GM18507 (cell line): ENCODE measurements around the gene TP73.

Experiments used
- DNase-seq: peaks from one replicate; pipeline ENCODE4 v3.0.0; 2011; ENCODE audit warnings: low read depth; ENCODE audit not compliant: insufficient read length; ENCODE audit errors: extremely low spot score
- FAIRE-seq: peaks from 2 replicates; lab custom pipeline; 2011; peaks lifted over from hg19 to GRCh38; lab: Jason Lieb, UNC

The TP73 gene

DNA sequence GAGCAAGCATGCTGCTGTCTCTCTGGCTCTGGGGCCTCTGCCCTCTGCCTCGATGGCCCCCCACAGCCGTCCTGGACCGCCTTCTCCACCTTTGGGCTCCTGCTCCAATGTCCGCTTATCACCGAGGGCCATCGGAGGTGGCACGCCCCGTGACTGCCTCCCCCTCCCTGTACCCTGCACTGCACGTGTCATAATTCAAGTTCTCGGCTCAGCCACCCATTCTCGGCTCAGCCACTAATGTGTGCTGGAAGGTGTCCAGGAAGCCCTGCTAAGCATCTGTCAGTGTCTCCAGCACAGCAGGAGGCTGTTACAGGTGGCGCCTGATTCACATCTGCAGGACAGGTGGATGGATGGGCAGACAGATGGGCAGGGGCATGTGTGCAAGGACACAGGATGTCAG is 45.5 kb downstream of the TP73 start:
- DNase-seq (no peak), FAIRE-seq (no peak)

DNA sequence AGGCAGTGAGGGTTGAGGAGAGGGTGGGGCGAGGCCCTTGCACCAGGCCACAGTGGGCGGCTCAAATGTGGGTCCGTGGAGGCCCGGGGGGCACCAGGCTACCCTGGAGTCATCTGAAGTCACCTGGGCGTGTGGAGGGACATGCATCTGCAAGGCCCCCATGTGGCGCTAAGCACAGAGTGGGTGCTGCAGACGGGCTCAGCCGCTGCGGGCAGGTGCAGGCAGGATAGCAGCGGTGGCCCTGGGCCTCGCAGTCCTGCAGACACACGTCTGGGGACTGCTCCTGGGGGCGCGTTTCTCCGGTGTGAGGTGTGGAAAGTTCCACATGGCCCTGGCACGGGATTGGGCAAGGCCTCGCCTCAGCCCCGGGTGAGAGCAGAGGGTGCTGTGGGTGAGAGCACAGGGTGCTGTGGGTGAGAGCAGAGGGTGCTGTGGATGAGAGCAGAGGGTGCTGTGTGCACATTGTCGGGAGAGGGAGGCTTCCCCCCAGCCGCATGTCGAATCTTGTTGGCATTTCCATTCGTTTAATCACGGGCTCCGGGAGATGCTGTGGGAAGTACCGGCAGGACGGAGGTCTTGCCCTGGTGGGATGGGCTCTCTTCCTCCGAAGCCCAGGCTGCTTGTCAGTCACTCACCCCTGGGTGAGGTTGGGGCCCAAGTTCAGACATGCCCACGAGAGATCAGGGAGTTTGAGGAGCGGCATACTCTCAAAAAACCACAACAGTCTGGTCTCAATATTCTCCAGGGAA is 46.5 kb downstream of the TP73 start:
- DNase-seq (no peak), FAIRE-seq (no peak)

DNA sequence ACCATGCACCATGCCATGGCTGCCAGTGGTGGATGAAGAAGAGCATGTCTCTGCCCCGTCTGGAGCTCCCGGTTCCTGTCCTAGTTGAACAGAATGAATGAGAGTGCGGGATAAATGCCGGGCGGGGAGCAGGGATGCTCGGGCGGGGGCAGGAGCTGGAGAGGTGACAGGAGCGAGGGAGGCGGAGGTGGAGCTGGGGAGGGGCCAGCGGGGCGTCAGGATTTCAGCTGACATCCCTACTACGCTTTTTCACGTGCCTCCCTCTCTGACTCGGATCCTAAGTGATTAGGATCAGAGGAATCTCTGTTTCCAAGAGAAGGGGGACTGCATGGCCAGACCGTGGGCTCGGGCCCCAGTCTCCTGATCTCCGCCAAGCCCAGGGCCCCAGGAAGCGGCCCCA is 47.3 kb downstream of the TP73 start:
- FAIRE-seq (no peak), DNase-seq (no peak)

DNA sequence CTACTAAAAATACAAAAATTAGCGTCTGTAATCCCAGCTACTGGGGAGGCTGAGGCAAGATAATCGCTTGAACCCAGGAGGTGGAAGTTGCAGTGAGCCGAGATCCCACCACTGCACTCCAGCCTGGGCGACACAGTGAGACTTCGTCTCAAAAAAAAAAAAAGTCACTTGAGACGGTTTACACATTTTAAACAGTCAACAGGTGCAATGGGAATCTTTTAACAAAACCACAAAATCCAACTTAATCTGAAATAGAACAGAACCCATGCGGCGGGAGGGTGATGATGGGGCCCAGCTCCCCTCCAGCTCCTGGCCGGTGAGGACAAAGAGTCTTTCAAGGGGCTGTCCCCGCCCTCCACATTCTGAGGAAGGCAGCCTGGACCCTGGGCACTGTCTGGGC is 48.3 kb downstream of the TP73 start:
- no peak for FAIRE-seq

DNA sequence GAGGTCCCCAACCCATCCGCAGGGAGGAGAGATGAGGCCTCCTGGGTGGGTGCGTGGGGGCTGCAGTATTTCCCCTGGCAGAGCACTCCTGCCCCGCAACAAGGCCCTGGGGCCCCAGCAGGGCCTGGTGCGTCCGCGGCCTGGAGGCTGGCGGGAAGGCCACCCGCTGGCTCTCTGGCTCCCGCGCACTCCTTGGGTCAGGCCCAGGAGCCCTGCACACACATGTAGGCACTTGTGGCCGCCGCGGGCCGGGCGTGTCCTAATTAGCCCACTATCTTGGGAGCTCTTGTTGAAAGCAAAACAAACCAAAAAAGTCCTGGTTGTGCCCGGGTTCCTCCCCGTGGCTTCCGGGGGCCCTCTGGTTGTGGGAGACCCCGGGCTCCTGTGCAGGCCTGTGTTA is 50.2 kb downstream of the TP73 start:
- no peak for FAIRE-seq
- DNase-seq: no peak

More for the DNA sequence above, 48.3 kb downstream of the TP73 start:
- no peak for DNase-seq

DNA sequence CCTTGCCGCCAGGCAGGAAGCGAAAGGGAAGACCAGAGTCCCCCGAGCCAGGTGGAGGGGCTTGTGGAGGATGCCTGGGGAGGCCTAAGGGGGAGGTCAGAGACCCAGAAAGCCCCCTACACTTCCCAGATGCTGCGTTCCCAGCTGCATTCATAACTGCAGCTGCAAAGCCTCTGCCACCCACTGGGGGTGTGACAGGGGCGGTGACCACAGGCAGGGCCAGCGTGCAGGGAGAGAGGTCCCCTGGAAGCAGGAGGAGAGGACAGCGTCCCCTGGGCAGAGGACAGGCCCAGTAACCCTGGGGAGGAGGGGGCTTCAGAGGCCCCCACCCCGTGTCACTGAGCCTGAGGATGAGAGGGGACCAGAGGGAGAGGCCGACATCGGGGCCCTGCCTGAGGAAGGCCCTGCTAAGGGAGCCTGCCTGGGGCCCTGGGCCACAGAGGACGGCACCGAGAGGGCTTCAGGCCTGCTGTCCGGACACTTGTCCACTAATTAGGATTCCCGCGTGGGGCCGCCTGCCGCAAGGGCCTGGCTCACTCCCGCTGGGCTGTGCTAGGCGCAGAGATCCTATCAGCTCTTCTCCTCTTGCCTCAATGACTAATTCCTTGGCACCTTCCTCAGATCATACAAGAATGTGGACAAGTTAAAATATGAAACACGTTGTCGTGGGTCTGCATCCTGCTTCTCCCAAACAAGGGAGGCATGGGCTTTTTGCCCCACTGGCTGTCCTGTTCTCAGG is 50.8 kb downstream of the TP73 start:
- FAIRE-seq (no peak), DNase-seq (no peak)

DNA sequence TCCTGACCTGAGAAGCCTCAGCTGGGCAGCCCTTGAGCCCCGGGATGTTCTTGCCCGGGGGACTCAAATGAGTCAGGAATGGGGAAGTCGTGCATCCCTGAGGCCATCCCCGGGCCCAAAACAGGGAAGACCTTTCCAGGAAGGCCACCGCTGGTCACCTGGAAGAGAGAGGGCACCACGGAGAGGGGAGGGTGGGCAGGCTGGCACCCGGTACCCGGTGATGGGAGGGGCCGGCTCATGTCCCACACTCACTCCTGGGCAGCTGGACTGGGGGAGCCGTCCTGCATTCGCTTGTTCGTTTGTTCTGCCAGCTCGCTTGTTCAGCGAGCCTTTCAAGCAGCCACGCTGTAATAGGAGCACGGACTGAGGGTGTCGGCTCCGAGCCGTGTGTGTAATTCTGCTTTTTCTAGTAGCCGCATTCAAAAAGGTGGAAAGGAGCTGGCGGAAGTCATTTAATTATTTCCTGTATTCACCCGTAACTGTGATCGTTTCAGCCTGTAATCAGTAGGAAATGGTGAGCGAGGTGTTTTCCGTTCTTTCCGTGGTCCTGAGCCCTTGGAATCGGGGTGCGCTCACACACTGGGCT is 51.6 kb downstream of the TP73 start:
- FAIRE-seq (no peak), DNase-seq (no peak)

DNA sequence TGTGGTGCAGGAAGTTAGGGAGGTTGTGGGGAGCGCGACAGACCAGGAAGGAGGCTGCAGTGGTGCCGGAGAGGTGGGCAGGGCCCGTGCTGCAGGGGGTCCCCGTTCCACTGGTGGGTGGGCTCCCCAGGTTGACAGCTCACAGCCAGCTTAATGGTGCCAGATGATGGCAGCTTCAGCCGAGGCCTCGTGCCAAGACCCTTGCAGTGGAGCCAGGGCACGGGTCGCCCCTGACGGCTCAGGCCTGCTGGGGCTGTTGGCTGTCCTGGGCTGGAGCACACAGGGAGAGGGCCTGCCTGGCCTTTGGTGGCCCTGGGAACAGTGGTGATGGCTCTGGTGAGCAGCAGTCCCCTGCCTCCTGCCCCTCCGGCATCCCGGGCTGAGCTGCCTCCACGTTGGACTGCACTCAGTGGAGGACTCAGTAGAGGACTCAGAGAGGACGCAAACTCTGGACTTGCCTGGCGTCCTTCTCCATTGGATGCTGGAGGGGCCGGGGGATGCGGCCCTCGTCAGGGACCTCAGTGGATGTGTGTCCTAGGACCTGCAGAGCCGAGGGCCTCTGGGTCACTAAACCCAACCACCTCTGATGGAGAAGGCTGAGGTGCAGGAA is 53.1 kb downstream of the TP73 start:
- FAIRE-seq (no peak), DNase-seq (no peak)

DNA sequence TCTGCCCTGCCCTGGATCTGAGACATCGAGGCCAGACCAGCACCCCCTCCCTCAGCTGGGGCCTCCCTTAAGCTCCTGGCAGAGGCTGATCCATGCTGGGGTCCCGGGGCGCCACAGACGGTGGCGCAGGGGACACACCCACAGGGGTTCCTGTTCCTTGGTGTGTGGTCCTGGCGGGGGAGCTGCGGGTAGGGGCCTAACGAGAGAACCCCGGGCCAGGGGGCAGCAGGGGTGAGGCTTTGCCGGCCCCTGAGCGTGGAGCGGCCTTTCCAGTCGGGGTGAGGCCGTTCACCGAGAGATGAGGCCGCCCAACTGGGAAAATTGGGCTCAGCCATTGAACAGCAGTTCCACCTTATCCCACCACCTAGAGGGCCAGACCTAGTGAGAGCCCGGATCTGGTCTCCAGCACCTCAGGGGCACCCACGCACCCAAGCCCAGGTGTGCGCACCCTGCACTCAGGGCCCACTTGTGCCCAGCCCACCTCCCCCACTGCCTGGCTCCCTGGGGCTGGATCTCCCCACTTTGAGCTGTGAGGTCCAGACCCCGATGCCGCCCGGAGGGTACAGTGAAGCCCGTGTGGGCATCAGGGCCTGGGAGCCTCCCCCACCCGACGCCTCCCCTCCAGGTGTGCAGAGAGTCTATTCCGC is 54.5 kb downstream of the TP73 start:
- no peak for FAIRE-seq
- no peak for DNase-seq

DNA sequence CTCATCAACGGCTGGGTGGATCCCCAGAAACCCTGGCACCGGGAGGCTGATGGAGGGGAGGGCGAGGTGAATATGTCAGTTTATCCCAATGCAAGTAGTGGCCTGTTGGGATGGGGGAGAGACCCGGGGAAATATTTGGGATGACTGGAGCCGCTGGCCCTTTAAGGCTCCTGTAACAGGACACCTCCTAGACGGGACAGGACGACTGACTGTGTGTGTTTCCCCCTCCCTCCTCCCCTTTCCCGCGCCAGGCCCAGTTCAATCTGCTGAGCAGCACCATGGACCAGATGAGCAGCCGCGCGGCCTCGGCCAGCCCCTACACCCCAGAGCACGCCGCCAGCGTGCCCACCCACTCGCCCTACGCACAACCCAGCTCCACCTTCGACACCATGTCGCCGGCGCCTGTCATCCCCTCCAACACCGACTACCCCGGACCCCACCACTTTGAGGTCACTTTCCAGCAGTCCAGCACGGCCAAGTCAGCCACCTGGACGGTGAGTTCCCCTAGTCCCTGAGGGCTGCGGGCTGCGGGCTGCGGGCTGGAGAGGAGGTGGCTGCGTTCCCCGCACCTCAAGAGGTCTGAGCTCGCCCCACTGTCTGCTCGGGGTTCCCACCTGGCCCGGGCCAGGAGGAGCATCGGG is 55.1 kb downstream of the TP73 start:
- DNase-seq (no peak), FAIRE-seq (no peak)

DNA sequence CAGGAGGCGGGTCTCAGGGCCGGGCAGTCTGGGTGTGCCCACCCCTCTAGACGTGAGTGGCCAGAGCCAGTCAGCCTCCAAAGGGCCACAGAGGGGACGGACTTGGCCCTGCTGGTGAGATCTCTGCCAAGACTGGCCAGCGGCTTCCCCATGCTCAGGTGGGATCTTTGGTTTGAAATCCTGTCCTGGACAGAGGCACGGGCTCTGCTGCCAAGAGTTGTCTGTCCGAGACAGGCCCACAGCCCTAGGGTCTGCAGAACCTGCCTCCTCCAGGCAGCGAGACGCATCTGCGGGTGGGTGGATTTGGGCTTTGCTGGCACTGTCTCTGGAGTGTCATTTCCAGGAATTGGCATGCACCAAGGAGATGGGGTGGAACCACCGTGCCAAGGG is 55.6 kb downstream of the TP73 start:
- FAIRE-seq (no peak), DNase-seq (no peak)

DNA sequence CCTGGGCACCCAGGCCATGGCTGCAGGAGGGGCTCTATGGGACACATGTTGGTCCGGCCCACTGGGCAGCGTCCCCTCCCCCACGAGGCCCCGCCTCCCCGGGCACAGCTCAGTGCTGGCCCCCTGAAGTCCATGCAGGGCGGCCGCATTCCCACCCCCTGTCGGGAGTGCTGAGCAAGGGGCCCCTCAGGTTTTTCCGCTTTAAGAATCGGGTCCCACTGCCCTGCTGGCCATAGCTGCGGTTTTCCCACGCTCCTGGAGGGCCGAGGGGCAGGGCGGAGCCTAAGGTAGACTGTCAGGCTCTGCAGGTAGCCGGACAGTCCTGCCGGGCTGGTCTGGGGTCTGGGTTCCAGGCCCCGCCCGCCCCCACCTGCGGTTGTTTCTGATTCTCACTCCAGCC is 56.5 kb downstream of the TP73 start:
- FAIRE-seq: no peak
- no peak for DNase-seq

DNA sequence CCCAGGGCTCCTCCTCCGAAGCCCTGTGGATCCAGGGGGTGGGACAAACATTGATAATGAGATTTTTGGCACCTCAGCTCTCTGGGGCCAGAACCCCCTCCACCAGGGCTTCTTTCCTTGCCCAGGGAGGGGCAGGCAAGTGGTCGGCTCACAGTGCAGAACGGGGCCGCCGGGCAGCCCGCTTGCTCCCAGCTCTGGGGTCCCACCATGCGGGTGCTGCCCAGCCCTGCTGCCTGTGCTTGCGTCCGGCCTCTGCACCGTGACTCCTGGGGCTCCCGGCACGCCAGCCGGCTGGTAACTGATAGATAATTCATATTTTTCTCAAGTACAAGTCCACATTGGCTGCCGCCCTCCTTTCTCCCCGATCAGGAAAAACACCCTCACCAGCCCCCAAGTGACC is 57.9 kb downstream of the TP73 start:
- FAIRE-seq: no peak

DNA sequence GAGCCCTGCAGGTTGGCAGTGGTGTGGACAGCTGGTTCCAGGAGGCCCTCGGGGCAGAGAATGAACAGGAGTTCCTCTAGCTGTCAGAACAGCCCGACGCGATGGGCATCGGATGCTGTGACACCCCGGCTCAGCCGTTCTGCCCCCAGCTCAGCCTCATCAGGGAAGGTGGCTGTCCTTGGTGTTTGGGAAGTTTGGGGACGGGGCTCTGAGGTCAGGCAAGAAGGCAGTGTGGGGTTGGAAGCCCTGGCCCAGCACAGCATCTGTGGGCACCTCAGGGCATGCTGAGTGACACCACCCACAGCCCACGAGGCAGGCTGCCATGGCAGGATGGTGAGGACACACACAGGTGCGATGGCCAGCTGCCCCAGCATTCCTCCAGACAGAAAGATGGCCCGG is 59.1 kb downstream of the TP73 start:
- FAIRE-seq (no peak), DNase-seq (no peak)

More for the DNA sequence above, 57.9 kb downstream of the TP73 start:
- no peak for DNase-seq

DNA sequence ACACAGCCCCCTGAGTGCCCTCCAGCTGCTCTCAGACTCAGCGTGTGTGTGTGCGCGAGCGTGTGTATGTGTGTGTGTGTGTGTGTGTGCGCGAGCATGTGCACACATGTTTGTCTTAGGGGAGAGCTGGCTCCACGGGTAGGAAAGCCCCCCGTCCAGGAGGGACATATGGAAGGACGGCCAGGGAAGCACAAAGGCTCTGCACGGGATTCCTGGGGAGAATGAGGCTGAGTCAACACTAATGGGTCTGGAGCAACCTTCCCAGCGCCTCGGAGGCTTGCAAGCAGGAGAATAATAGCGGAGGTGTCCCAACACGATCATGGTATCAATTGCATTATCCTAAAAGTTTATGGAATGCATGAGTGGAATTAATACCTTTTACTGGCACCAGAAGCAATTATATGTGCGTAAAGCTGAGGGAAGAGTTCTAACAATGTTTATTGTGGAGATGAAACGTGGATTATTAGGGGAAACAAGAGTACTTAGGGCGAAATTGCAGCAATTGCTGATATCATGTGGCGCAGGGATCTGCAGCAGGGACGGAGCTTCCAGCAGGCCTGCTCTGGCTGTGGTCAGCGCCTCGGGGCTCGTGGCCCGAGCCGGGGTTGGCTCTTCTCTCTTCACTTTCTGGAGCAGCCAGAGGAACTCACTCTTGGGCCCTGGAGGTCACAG is 59.6 kb downstream of the TP73 start:
- FAIRE-seq (no peak), DNase-seq (no peak)

DNA sequence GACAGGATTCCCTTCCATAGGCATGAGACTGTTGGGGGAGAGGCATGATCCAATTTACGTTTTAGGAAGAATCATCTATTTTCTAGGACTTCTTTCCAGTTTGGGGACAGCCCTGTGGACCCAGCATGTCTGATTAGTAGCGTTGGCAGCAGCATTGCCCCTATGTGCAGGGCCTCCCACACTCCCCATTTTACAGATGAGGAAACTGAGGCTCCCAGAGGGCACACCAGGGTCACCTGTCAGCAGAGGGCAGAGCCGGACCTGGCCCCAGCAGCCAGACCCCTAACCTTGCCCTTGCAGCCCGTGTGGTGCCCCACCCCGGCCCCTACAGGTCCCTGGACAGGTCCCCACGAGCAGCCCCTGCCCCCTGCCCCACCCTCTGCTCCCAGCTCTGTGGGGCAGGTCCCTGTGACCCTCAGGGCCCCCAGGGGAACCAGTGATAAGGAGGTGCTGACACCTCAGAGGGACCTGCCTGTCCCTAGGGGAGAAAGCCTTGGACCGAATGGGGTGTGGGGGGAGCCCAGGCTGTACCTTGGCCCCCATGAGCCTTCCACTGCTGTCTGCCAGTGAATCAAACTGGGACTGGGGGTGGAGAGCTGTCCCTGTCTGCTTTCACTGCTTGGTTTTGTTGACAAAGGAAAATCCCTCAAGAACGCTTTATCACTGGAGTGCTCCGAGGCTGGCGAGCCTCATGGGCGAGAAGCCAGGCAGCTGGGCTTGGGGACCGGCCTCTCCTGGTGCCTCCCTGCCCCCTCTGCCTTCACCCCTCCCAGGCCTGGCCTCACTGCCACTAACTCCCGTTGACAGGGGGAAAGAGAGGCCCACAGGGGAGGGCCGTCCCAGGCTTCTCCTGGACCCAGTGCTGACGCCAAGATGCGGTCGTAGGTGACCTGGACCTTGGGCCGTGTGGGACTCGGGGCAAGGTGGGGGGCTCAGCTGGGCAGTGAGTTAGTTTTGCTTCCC is 60.5 kb downstream of the TP73 start:
- FAIRE-seq: no peak

DNA sequence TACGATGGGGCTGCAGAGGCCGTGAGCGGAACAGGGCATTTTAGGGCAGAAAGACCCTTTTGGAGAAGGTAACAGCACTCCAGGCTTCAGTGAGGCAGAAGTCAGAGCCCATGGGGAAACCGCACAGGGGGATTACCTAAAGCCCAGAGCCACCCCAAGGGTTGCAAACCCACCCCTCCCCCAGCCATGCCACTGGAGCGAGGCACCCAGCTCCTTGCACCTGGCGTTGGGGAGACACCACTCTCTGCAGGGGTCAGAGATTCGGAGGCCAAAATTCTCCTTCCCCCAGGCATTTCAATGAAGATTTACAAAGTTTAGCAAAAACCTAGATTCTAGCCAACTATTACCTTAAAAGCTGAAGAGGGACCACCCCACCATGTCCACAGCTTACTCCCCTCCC is 61.5 kb downstream of the TP73 start:
- DNase-seq: no peak
- no peak for FAIRE-seq

More for the DNA sequence above, 60.5 kb downstream of the TP73 start:
- DNase-seq: no peak

DNA sequence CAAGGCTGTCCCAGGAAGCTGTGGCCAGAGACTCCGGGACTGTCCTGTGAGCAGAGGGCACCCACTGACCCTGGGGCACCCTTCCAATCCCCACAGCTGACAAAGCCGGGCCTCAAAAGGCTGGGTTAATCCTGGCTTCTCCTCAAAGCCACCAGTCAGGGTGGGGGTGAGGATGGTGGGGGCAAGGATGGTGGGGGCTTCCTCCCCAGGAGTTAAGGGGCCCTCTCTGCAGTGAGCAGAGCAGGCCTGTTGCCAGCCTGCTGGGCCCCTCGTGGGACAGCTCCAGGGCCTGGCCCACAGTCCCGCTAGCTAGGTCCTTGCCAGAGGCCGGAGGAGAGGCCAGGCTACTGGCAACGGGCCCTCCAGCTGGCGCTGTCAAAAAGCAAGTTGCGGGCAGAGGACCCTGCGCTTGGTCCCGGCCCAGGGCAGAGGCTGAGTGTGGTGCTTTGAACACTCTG is 62.0 kb downstream of the TP73 start:
- FAIRE-seq: no peak
- no peak for DNase-seq
